ENCODE data around the gene ASNSD1. TPM values are rescaled to one million over a fixed set of nuclear protein-coding genes. Genes with fewer than 3 reads are reported as not detected.
A peak's percentile ranks its signal among the peaks of the same experiment; 100 is the strongest.

Gene ASNSD1
- total and polyA plus RNA-seq, 9 of the 15 experiments (the other 6 are each of a cell fraction or from before 2014, with no cell fraction given), result 23.9 to 56.4 (median 38.3) TPM

GRCh38 chr2:189661148-189661956 is at the start of gene ASNSD1 (continued):
- TF ChIP-seq, protein P1, sequence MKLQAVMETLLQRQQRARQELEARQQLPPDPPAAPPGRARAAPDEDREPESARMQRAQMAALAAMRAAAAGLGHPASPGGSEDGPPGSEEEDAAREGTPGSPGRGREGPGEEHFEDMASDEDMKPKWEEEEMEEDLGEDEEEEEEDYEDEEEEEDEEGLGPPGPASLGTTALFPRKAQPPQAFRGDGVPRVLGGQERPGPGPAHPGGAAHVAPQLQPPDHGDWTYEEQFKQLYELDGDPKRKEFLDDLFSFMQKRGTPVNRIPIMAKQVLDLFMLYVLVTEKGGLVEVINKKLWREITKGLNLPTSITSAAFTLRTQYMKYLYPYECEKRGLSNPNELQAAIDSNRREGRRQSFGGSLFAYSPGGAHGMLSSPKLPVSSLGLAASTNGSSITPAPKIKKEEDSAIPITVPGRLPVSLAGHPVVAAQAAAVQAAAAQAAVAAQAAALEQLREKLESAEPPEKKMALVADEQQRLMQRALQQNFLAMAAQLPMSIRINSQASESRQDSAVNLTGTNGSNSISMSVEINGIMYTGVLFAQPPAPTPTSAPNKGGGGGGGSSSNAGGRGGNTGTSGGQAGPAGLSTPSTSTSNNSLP (IDR thresholded peaks at IDR 0.05; ENCODE audit: borderline replicate concordance, low read depth, low read length), result peak; percentile 75; the same call in 1 of the 2 replicates
- TF ChIP-seq PHTF2 (CRISPR knock-in tag; IDR thresholded peaks at IDR 0.05) (no peak), SMAD4 (CRISPR knock-in tag; conservative IDR thresholded peaks at IDR 0.05) (no peak), GATA2 (CRISPR knock-in tag; IDR thresholded peaks at IDR 0.05) (no peak), VEZF1 (CRISPR knock-in tag; IDR thresholded peaks at IDR 0.05) (0 out of 2 replicates have a peak, but pooled peaks have one; percentile 12), ZBTB1 (CRISPR knock-in tag; IDR thresholded peaks at IDR 0.05; ENCODE audit: borderline replicate concordance, low read depth) (0 out of 2 replicates have a peak, but pooled peaks have one; percentile 61), C11orf30 (IDR thresholded peaks at IDR 0.05; ENCODE audit: low read depth) (no peak), ZNF740 (CRISPR knock-in tag; IDR thresholded peaks at IDR 0.05) (no peak), ZNF740 (tag; IDR thresholded peaks at IDR 0.05) (no peak), CEBPG (CRISPR knock-in tag; IDR thresholded peaks at IDR 0.05) (peak; percentile 78; the same call in 1 of the 2 replicates), CEBPG (tag; conservative IDR thresholded peaks at IDR 0.05 in 1 of 2, IDR thresholded peaks at IDR 0.05 in 1 of 2) (peak; percentile 80 to 85), FOXP4 (CRISPR knock-in tag; IDR thresholded peaks at IDR 0.05; ENCODE audit: borderline replicate concordance) (no peak), ZNF146 (CRISPR knock-in tag; IDR thresholded peaks at IDR 0.05; ENCODE audit: unreplicated experiment) (no peak), TBP (optimal IDR thresholded peaks at IDR 0.05; ENCODE audit: low read depth, low read length) (peak; percentile 62), SMC3 (conservative IDR thresholded peaks at IDR 0.05; ENCODE audit: insufficient read depth, low read depth, low read length) (peak; percentile 90), MEIS2 (IDR thresholded peaks at IDR 0.05; ENCODE audit: partially characterized antibody) (peak; percentile 97), MEF2A (IDR thresholded peaks at IDR 0.05; ENCODE audit: control insufficient read depth, low read depth, low read length) (no peak), POLR2G (IDR thresholded peaks at IDR 0.05; ENCODE audit: low read depth, low read length) (peak; percentile 91), ZNF644 (tag; IDR thresholded peaks at IDR 0.05; ENCODE audit: low read depth) (no peak)
- TF ChIP-seq, protein P2, sequence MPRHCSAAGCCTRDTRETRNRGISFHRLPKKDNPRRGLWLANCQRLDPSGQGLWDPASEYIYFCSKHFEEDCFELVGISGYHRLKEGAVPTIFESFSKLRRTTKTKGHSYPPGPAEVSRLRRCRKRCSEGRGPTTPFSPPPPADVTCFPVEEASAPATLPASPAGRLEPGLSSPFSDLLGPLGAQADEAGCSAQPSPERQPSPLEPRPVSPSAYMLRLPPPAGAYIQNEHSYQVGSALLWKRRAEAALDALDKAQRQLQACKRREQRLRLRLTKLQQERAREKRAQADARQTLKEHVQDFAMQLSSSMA (CRISPR knock-in tag; IDR thresholded peaks at IDR 0.05), result no peak
